Measurements from ENCODE around the gene PPFIA1.

GRCh38 chr11:70323806-70324205 lies 53.3 kb downstream of the PPFIA1 start:
- TF ChIP-seq POLR2AphosphoS5 (IDR thresholded peaks at IDR 0.05; ENCODE audit: borderline replicate concordance, low read depth, low read length) (no peak), EZH2 (IDR thresholded peaks at IDR 0.05) (no peak)

Data from SK-N-MC (cell line).